Bronchial epithelial cell (primary cell): Measurements from ENCODE around the gene LGR5. TPM values are rescaled to one million over a fixed set of nuclear protein-coding genes. Genes with fewer than 3 reads are reported as not detected.

Experiments
- DNase-seq: peaks from one replicate; pipeline ENCODE4 v3.0.0-alpha.2; 2010; ENCODE audit warnings: low read depth
- FAIRE-seq: peaks from 2 replicates; lab custom pipeline; 2011; peaks lifted over from hg19 to GRCh38; lab: Jason Lieb, UNC
- H3K27me3 ChIP-seq: 2 replicates; pipeline ENCODE4 v1.5.1; 2011; ENCODE audit warnings: low read length; ENCODE audit not compliant: control insufficient read depth, insufficient read depth
- H3K36me3 ChIP-seq: 2 replicates; pipeline ENCODE4 v1.5.1; 2011; ENCODE audit warnings: low read length; ENCODE audit not compliant: control insufficient read depth, insufficient read depth
- H3K4me3 ChIP-seq: 2 replicates; pipeline ENCODE4 v1.5.1; 2011; ENCODE audit warnings: mild to moderate bottlenecking, low read depth, low read length, control low read depth
- total RNA-seq: library from RNA; depleted of rRNA; stranded (reverse); fragments of >200 nt; gene quantifications from 2 replicates; pipeline ENCODE4 v1.2.1, GENCODE V29; 2014
- TF ChIP-seq, protein P1 (sequence below): IDR thresholded peaks from 2 replicates; pipeline ENCODE4 v1.5.1; 2011; ENCODE audit warnings: mild to moderate bottlenecking, moderate library complexity, low read length, control low read depth, inconsistent platforms; ENCODE audit not compliant: insufficient read depth, severe bottlenecking

Gene LGR5
- total RNA-seq, 1 donor from 2014 or later = not detected

DNA sequence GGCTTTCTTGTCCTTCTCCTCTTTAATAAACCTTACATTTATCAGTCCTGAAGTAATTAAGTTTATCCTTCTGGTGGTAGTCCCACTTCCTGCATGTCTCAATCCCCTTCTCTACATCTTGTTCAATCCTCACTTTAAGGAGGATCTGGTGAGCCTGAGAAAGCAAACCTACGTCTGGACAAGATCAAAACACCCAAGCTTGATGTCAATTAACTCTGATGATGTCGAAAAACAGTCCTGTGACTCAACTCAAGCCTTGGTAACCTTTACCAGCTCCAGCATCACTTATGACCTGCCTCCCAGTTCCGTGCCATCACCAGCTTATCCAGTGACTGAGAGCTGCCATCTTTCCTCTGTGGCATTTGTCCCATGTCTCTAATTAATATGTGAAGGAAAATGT lies 144.8 kb downstream of the LGR5 start:
- Histone ChIP-seq H3K27me3 (no peaks in the 10 kb centered on the region), H3K4me3 (no peak overlapping the region), H3K36me3 (no peaks in the 10 kb centered on the region)
- FAIRE-seq = no peak
- no peak for DNase-seq
- TF ChIP-seq, protein P1, sequence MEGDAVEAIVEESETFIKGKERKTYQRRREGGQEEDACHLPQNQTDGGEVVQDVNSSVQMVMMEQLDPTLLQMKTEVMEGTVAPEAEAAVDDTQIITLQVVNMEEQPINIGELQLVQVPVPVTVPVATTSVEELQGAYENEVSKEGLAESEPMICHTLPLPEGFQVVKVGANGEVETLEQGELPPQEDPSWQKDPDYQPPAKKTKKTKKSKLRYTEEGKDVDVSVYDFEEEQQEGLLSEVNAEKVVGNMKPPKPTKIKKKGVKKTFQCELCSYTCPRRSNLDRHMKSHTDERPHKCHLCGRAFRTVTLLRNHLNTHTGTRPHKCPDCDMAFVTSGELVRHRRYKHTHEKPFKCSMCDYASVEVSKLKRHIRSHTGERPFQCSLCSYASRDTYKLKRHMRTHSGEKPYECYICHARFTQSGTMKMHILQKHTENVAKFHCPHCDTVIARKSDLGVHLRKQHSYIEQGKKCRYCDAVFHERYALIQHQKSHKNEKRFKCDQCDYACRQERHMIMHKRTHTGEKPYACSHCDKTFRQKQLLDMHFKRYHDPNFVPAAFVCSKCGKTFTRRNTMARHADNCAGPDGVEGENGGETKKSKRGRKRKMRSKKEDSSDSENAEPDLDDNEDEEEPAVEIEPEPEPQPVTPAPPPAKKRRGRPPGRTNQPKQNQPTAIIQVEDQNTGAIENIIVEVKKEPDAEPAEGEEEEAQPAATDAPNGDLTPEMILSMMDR = no peak

DNA sequence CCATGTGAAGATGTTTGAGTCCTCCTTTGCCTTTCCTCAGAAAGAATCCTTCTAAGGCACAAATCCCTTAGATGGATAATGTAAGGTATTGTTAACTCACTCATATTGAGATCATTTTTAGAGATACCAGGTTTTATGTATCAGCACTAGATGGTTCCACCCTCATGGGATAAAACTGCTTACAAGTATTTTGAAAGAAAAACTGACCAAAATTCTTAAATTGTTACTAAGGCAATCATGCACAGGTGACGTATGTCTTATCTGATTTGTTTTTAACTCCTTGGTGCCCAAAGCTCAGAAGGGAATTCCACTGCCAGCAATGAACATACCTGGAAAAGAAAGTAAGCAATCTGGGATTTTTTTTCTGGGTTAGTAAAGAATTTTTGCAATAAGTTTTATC lies 145.6 kb downstream of the LGR5 start:
- Histone ChIP-seq H3K36me3 (no peaks in the 10 kb centered on the region), H3K4me3 (no peak overlapping the region), H3K27me3 (no peaks in the 10 kb centered on the region)
- TF ChIP-seq, protein P1 = no peak
- FAIRE-seq (no peak), DNase-seq (no peak)

DNA sequence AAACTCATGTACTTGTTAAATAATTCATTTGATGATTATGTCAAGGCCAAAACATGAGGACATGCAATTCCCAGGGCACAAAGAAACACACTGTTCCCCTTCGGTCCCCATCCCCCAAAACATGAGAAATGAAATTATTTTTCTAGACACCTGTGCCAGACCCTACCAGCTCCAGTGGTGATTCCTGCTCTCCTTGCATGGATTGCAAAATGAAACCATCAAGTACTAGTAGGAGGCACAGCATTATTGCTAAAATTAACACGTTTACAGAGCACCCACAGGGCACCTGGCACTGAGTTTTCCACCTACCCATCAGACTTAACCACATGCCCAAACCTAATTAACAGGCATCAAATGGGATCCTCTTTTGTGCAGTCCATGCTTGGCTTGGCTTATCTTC lies 147.4 kb downstream of the LGR5 start:
- DNase-seq (no peak), FAIRE-seq (no peak)
- Histone ChIP-seq H3K36me3 (no peaks in the 10 kb centered on the region), H3K27me3 (no peaks in the 10 kb centered on the region), H3K4me3 (no peak overlapping the region)
- TF ChIP-seq, protein P1 = no peak

DNA sequence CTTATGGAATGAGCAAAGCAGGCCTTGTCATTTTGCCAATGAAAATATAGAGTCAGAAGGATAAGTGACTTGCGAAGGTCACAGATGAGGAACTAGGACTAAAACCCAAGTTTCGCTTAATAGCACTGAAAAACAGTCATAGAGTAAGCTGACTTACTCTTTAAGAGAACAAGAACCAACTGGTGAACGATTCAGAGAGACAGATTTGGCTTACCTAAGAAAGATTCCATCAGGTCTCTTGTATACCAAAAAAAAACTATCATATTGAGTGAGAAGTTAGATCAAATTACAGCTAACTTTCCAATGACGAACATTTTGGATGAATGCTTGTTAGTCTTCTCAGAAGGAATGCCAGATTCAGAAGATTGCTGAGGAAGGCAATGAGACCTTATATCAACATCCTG lies 149.9 kb downstream of the LGR5 start:
- no peak overlapping the region for H3K4me3 ChIP-seq
- TF ChIP-seq, protein P1 = no peak
- FAIRE-seq = peak; percentile 50

DNA sequence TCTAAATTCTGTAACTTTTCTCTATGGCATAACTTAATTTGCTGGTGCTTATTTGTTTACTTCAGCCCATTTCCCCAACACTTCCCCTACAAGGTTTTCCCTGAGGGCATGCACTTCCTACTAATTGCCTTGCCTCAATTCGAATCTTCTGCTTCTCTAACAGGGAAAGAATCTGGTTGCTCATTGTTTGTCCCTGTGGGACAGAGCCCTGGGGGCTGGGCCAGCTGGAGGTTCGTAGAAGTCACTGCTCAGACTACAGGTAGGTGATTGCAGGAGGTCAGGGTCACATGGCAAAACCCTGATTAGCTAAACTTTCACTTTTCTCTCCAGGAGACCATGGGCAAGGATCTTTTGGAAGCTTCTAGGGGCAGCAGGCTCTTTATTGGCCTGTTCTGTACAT lies 152.0 kb downstream of the LGR5 start:
- TF ChIP-seq, protein P1 = no peak
- DNase-seq = no peak
- no peak for FAIRE-seq

More for the DNA sequence above, 149.9 kb downstream of the LGR5 start:
- no peaks in the 10 kb centered on the region for H3K36me3 ChIP-seq
- DNase-seq = peak; percentile 86
- H3K27me3 ChIP-seq = no peaks in the 10 kb centered on the region

DNA sequence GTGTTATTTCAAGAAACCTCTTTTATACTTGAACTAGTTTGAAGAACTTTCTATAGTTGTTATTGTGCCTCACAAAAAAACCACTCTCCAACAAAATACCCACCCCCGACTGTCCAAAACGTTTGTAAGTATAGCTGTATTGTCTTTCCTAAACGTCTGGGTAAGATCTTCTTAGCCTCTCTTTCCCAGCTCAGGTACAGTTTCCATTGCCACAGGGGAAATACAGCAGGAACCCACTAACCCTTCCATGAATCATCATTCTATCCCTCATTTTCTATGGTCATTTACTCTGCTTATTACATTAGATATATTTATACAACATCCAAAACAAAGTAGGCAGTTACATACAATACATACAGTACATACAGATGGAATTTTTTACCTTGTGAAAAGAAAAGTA lies 153.2 kb downstream of the LGR5 start:
- TF ChIP-seq, protein P1 = no peak
- Histone ChIP-seq H3K4me3 (no peak overlapping the region), H3K36me3 (no peaks in the 10 kb centered on the region), H3K27me3 (no peaks in the 10 kb centered on the region)
- FAIRE-seq = no peak
- DNase-seq = peak; percentile 66

More for the DNA sequence above, 152.0 kb downstream of the LGR5 start:
- Histone ChIP-seq H3K27me3 (no peaks in the 10 kb centered on the region), H3K4me3 (no peak overlapping the region), H3K36me3 (no peaks in the 10 kb centered on the region)
